GM12874 (cell line): ENCODE data around the gene MUC4.

Source experiments
- TF ChIP-seq, protein P1 (sequence below): IDR thresholded peaks from 2 replicates; pipeline ENCODE4 v1.5.1; 2011; ENCODE audit warnings: low read depth, mild to moderate bottlenecking, control low read depth, low read length, moderate library complexity; ENCODE audit not compliant: insufficient read depth

The MUC4 gene

DNA sequence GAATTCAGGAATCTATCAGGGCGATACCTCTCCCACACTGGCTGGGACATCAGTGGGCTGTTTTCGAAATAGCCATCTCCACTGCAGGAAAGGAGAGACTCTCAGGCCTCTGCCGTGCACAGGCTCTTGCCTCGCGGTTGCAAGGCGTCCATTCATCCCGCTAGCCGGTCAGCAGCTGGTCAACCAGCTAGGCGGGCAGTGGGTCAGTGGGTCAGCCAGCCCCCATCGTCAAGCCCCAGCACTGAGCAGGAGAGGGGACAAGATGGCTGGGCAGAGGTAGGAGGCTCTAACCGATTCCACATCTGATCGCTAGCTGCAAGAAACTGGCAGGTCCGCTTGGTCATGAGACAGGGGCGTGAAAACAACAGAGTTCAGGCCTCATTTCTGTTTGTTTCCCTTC is 45.1 kb downstream of the MUC4 start:
- TF ChIP-seq, protein P1, sequence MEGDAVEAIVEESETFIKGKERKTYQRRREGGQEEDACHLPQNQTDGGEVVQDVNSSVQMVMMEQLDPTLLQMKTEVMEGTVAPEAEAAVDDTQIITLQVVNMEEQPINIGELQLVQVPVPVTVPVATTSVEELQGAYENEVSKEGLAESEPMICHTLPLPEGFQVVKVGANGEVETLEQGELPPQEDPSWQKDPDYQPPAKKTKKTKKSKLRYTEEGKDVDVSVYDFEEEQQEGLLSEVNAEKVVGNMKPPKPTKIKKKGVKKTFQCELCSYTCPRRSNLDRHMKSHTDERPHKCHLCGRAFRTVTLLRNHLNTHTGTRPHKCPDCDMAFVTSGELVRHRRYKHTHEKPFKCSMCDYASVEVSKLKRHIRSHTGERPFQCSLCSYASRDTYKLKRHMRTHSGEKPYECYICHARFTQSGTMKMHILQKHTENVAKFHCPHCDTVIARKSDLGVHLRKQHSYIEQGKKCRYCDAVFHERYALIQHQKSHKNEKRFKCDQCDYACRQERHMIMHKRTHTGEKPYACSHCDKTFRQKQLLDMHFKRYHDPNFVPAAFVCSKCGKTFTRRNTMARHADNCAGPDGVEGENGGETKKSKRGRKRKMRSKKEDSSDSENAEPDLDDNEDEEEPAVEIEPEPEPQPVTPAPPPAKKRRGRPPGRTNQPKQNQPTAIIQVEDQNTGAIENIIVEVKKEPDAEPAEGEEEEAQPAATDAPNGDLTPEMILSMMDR: no peak

GRCh38 chr3:195764961-195765706 is 46.6 kb downstream of the MUC4 start:
- TF ChIP-seq, protein P1: no peak

GRCh38 chr3:195763843-195764825 is 47.6 kb downstream of the MUC4 start:
- TF ChIP-seq, protein P1: no peak

- TF ChIP-seq, protein P1: no peak
Measured at GRCh38 chr3:195763076-195763830, 48.5 kb downstream of the MUC4 start.

- TF ChIP-seq, protein P1: no peak
Measured at GRCh38 chr3:195762611-195763010, 49.1 kb downstream of the MUC4 start.

- TF ChIP-seq, protein P1: no peak
Measured at GRCh38 chr3:195762249-195762585, 49.5 kb downstream of the MUC4 start.
